AG04449 (cell line): ENCODE measurements around the gene CAPN13.

ENCODE experiments used
- CTCF ChIA-PET: fragments of 350-600 bp; formaldehyde crosslinking; extraction: SDS; loops from one replicate; lab custom pipeline; 2021; ENCODE audit warnings: antibody characterized with exemption; lab: Yijun Ruan, JAX
- POLR2A ChIA-PET: fragments of 400-600, 350-600 bp; formaldehyde crosslinking; extraction: SDS; loops from one replicate; lab custom pipeline; 2020; ENCODE audit warnings: antibody characterized with exemption, inconsistent platforms; lab: Yijun Ruan, JAX
- DNase-seq: peaks from one replicate; pipeline ENCODE4 v3.0.0-alpha.2; 2010; ENCODE audit warnings: low read depth, low spot score
- H3K4me3 ChIP-seq: 2 replicates; pipeline ENCODE4 v1.5.1; 2011; ENCODE audit warnings: low read depth, mild to moderate bottlenecking, control low read depth, low read length
- TF ChIP-seq, protein P1 (sequence below): IDR thresholded peaks from one replicate; pipeline ENCODE4 v1.5.1; 2011; ENCODE audit warnings: mild to moderate bottlenecking, moderate library complexity, low read length, control low read depth, inconsistent platforms; ENCODE audit not compliant: insufficient read depth; ENCODE audit errors: missing control alignments

The CAPN13 gene

DNA sequence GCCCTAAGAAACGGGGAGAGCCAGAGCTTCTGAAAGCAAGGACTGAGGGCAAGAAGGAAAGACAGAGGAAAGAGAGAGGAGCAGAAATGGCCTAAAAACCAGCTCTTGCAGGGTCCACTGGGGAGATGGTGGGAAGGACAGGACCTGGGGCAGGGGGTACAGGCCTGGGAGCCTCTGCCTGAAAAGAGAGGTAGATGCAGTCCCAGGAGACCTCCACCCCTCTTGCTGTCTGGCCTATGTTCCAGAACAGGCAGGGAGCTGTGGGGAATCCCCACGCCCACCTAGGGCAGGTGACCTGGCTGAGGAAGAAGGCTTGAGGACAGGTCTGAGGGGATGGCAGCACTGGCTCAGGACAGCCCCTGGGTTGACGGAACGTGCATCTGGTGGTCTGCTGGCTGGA is 4.6 kb downstream of the CAPN13 start:
- CTCF ChIA-PET: no interaction called here
- TF ChIP-seq, protein P1, sequence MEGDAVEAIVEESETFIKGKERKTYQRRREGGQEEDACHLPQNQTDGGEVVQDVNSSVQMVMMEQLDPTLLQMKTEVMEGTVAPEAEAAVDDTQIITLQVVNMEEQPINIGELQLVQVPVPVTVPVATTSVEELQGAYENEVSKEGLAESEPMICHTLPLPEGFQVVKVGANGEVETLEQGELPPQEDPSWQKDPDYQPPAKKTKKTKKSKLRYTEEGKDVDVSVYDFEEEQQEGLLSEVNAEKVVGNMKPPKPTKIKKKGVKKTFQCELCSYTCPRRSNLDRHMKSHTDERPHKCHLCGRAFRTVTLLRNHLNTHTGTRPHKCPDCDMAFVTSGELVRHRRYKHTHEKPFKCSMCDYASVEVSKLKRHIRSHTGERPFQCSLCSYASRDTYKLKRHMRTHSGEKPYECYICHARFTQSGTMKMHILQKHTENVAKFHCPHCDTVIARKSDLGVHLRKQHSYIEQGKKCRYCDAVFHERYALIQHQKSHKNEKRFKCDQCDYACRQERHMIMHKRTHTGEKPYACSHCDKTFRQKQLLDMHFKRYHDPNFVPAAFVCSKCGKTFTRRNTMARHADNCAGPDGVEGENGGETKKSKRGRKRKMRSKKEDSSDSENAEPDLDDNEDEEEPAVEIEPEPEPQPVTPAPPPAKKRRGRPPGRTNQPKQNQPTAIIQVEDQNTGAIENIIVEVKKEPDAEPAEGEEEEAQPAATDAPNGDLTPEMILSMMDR: no peak
- POLR2A ChIA-PET: no interaction called here
- DNase-seq: no peak
- no peak overlapping the region for H3K4me3 ChIP-seq

DNA sequence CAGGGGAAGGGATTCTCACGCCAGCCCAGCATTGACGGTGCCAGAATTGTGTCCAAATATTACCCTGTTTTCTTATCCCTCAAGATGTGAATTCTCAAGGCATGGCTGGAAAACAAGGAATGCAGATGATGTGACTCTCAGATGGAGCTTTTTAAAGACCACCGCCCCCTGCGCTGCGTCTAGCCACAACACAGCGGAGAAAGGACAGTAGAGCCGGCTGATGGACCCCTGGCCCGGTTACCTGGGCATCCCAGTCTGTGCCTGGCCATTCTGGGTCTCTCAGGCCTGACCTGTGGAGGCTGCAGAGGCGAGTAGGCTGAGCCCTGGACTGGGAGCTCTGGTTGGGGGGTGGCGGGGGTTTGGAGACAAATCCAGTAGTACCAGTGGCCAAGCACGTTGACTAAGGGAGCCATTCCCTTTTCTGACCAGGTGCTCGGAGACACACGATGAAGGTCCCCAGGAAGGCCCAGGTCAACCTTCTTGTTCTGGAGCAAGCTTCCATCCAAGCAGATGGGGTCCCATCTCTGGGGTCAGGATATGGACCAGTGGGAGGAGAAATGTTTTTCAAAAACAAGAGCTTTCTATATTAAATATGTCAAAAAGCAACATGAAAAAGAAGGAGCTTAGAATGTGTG is 5.3 kb downstream of the CAPN13 start:
- no peak overlapping the region for H3K4me3 ChIP-seq
- POLR2A ChIA-PET: no interaction called here
- CTCF ChIA-PET: no interaction called here
- TF ChIP-seq, protein P1: no peak
- DNase-seq: no peak

DNA sequence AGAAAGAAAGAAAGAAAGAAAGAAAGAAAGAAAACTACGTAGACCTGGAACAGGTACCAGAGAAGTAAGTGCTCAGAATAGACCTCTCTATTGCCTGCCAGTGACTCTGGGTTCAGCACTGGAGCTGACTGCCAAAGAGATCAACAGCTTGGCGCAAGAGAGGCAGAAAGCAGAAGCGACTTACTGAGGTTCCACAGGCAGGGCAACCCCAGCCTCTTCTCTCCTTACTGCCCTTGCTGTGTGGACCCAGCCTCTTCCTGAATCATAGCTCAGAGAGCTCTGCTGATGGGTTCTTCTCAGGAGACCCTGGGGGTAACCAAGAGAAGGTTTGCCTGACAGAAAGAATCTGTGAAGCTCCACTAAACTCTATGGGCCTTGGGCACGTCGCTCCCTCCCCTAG is 7.1 kb downstream of the CAPN13 start:
- ChIA-PET POLR2A (no interaction called here), CTCF (no interaction called here)
- TF ChIP-seq, protein P1: no peak
- H3K4me3 ChIP-seq: no peak overlapping the region
- DNase-seq: no peak

DNA sequence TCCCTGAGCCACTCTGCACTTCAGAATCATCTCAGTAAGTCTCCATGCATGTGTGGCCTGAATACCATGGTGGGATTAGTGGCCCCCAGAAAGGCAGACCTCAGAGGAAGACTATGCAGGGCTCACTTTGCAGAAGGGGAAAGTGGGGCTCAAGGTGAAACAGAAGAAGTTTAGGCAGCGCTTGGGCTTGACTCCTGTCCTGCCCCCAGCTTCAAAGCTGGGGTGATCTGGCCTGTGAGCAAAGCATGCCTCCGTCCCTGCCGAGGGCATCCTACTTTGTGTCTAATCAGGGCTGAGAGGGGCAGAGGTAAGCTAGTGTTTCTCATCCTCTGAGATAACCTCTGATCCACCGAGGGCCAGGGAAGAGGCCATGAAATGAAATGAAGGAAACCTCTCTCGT is 7.9 kb downstream of the CAPN13 start:
- ChIA-PET POLR2A (no interaction called here), CTCF (no interaction called here)
- H3K4me3 ChIP-seq: no peak overlapping the region
- TF ChIP-seq, protein P1: no peak
- DNase-seq: no peak

DNA sequence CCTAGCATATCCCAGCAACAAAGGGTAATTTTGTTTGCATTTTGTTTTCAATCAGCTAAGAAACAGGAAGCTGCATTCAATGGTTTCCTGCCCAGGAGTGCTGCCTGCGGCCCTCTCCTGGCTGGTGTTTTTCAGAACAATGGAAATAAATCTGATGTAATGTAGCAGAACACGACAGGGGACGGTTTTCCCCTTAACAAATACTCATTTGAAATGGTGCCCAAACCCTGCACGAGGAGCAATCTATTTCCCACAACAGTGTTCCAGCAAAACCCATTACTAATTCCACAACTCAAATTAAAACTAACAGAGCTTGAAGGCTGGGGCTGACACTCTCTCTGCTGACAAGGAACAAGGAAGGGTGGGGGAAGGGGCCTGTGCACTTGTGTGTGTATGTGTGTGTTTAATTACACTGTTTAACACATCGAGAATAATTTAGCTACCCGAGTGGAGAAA is 8.7 kb downstream of the CAPN13 start:
- TF ChIP-seq, protein P1: no peak
- DNase-seq: no peak
- H3K4me3 ChIP-seq: no peak overlapping the region
- ChIA-PET POLR2A (no interaction called here), CTCF (interaction anchor here (0.8 kb wide), 1 partner anchor 76 kb away, joined by 3 read pairs; no protein-coding TSS in a partner anchor)

DNA sequence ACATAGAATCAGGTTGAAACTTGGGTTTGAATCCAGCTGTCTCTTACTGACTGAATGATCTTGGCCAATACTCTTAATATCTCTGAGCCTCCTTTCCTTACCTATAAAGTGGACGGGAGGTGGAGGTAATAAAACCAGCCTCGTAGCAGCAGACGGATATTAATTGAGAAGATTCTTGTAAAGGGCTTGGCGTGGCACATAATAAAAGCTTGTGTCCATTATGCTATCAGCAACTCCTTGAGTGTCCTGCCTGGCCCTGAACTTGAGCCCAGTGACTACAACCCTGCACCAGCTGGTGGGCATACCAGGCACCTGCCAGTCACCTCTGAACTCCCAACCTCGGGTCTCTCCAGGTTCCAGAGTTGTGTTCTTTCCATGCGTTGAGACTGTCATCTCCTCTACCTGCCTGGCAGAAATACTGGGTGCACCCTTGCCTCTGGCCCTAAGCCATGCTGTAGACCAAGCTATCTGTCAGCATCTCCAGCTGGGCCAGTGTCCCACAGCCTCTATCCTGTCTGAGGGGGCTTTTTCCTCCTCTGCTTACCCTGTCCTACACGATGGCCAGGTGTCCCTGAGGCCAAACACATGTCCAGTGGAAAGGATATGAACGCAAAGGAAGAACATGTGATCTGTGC is 9.7 kb downstream of the CAPN13 start:
- ChIA-PET CTCF (no interaction called here), POLR2A (no interaction called here)
- TF ChIP-seq, protein P1: no peak
- H3K4me3 ChIP-seq: no peak overlapping the region
- no peak for DNase-seq
